SK-N-MC (cell line): ENCODE results near the gene COL5A3.

Source experiments
- EZH2 ChIP-seq: fragments of 200-600 bp; sonication (generic); IDR thresholded peaks from one replicate; pipeline ENCODE4 v1.6.1; 2017; ENCODE audit warnings: antibody characterized with exemption
- POLR2AphosphoS5 ChIP-seq: IDR thresholded peaks from 2 replicates; pipeline ENCODE4 v1.6.1; 2012; ENCODE audit warnings: mild to moderate bottlenecking, low read depth, low read length, borderline replicate concordance

- no peak for TF ChIP-seq POLR2AphosphoS5
- no peak for TF ChIP-seq EZH2
Measured at GRCh38 chr19:10021446-10021845, 11.1 kb upstream of the COL5A3 start.
